ENCODE results near the gene DND1. TPM values are rescaled to one million over a fixed set of nuclear protein-coding genes. Genes with fewer than 3 reads are reported as not detected.
"Not testable (repeated sequence)": the region's sequence is repeated elsewhere in the genome, so short reads cannot be mapped to it uniquely, and the experiment has no call there.

The DND1 gene
- total RNA-seq, 1 donor from 2014 or later = 1.9 TPM

- peak; percentile 3 for DNase-seq (ENCODE audit: extremely low spot score, unreplicated experiment)
- Mint-ChIP-seq H3K36me3 (ENCODE audit: unreplicated experiment) (no peaks in the 10 kb centered on the region), H3K4me3 (ENCODE audit: unreplicated experiment) (no peak overlapping the region), H3K4me1 (ENCODE audit: unreplicated experiment) (no peaks in the 10 kb centered on the region), H3K27ac (ENCODE audit: unreplicated experiment) (no peak overlapping the region), H3K27me3 (ENCODE audit: unreplicated experiment) (peaks cover 5% of the 10 kb centered on the region), H3K9me3 (ENCODE audit: unreplicated experiment) (no peaks in the 10 kb centered on the region)
- TF ChIP-seq, protein P1, sequence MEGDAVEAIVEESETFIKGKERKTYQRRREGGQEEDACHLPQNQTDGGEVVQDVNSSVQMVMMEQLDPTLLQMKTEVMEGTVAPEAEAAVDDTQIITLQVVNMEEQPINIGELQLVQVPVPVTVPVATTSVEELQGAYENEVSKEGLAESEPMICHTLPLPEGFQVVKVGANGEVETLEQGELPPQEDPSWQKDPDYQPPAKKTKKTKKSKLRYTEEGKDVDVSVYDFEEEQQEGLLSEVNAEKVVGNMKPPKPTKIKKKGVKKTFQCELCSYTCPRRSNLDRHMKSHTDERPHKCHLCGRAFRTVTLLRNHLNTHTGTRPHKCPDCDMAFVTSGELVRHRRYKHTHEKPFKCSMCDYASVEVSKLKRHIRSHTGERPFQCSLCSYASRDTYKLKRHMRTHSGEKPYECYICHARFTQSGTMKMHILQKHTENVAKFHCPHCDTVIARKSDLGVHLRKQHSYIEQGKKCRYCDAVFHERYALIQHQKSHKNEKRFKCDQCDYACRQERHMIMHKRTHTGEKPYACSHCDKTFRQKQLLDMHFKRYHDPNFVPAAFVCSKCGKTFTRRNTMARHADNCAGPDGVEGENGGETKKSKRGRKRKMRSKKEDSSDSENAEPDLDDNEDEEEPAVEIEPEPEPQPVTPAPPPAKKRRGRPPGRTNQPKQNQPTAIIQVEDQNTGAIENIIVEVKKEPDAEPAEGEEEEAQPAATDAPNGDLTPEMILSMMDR (IDR thresholded peaks at IDR 0.05) = no peak
Observed at GRCh38 chr5:140627972-140628371, 45.4 kb downstream of the DND1 start.

DNA sequence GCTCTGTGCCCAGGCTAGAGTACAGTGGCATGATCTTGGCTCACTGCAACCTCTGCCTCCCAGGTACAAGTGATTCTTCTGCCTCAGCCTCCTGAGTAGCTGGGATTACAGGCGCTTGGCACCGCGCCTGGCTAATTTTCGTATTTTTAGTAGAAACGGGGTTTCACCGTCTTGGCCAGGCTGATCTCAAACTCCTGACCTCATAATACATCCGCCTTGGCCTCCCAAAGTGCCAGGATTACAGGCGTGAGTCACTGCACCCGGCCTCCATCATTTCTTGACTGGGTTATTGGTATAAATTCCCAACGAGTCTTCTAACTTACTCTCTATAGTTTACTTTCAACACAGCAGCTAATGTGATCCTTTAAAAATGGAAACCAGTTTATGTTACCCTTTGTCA lies 48.5 kb downstream of the DND1 start:
- DNase-seq (ENCODE audit: extremely low spot score, unreplicated experiment) = peak; percentile 63
- not testable (repeated sequence) for H3K36me3 Mint-ChIP-seq (ENCODE audit: unreplicated experiment); H3K9me3 Mint-ChIP-seq (ENCODE audit: unreplicated experiment); H3K4me3 Mint-ChIP-seq (ENCODE audit: unreplicated experiment); H3K4me1 Mint-ChIP-seq (ENCODE audit: unreplicated experiment); H3K27ac Mint-ChIP-seq (ENCODE audit: unreplicated experiment)
- H3K27me3 Mint-ChIP-seq (ENCODE audit: unreplicated experiment) = peaks cover 18% of the 10 kb centered on the region

DNA sequence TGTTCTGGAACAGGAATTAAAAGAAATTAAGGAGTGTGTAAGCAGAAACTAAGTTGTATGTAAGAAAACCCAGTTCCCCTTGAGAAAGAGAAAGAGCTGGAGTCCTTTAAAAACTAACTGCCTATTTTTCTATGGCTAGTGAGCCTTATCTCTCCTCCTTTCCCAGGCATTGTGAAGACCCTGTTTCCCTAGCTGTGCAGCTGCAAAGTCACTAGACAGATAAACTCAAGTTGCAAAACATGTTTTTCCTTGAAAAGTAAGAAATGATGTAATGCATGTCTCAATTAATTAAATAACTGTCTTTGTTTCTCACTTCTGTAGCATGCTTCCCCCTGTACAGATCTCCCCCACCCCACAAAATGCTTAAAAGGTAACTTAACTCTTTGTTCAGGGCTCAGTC lies 50.3 kb downstream of the DND1 start:
- H3K27ac Mint-ChIP-seq (ENCODE audit: unreplicated experiment); H3K4me1 Mint-ChIP-seq (ENCODE audit: unreplicated experiment); DNase-seq (ENCODE audit: extremely low spot score, unreplicated experiment); H3K36me3 Mint-ChIP-seq (ENCODE audit: unreplicated experiment); H3K4me3 Mint-ChIP-seq (ENCODE audit: unreplicated experiment); H3K9me3 Mint-ChIP-seq (ENCODE audit: unreplicated experiment): not testable (repeated sequence)
- peaks cover 34% of the 10 kb centered on the region for H3K27me3 Mint-ChIP-seq (ENCODE audit: unreplicated experiment)

DNA sequence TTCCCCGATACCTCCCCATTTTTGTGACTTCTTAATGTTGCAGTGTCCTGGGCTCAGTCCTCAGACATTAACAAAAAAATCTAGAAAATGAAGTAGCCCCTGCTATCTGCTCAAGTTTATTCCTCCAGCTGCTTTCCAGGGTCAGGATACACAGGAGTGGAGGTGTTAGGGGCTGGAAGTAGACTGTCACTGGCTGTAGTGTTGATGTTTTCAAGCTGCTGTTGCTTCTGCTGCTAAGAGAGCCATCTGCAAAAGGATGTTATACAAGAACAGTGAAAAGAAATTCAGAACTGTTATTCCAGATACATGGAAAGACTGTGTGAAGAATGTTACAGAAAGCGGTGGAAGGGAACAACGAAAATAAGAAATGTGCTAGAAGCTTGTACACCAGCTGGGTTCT lies 51.1 kb downstream of the DND1 start:
- H3K4me1 Mint-ChIP-seq (ENCODE audit: unreplicated experiment) = no peaks in the 10 kb centered on the region
- TF ChIP-seq, protein P1 (IDR thresholded peaks at IDR 0.05) = no peak
- H3K9me3 Mint-ChIP-seq (ENCODE audit: unreplicated experiment) = no peaks in the 10 kb centered on the region
- H3K4me3 Mint-ChIP-seq (ENCODE audit: unreplicated experiment) = no peak overlapping the region
- H3K27ac Mint-ChIP-seq (ENCODE audit: unreplicated experiment) = no peak overlapping the region
- no peak for DNase-seq (ENCODE audit: extremely low spot score, unreplicated experiment)
- peaks cover 38% of the 10 kb centered on the region for H3K27me3 Mint-ChIP-seq (ENCODE audit: unreplicated experiment)
- H3K36me3 Mint-ChIP-seq (ENCODE audit: unreplicated experiment) = no peaks in the 10 kb centered on the region

Small RNAs within 50 kb of the gene (microRNA-seq; reads per million reads assigned to microRNA genes)
- not detected for gene MIR3655 (ENCODE audit: unreplicated experiment)

Other genes with a start within 250 kb of the DND1 start
- gene EIF4EBP3, start 125.9 kb downstream of the DND1 start, total RNA-seq = 13.2 and 14.7 TPM in 2 replicates
- gene SRA1, start 116.1 kb downstream of the DND1 start, total RNA-seq = 41.9 and 43.7 TPM in 2 replicates
- gene APBB3, start 109.0 kb downstream of the DND1 start, total RNA-seq = 62.3 and 70.7 TPM in 2 replicates
- gene SLC35A4, start 108.7 kb downstream of the DND1 start, total RNA-seq = 79.6 and 80.9 TPM in 2 replicates
- gene CD14, start 40.4 kb downstream of the DND1 start, total RNA-seq = not detected in 2 replicates
- gene TMCO6, start 34.1 kb downstream of the DND1 start, total RNA-seq = 10.4 and 10.5 TPM in 2 replicates
- 44.5 and 50.2 TPM in 2 replicates for gene NDUFA2, start 25.9 kb downstream of the DND1 start, total RNA-seq
- gene IK, start 25.7 kb downstream of the DND1 start, total RNA-seq = 86.5 and 89.9 TPM in 2 replicates
- 28.3 and 28.9 TPM in 2 replicates for gene WDR55, start 8.7 kb downstream of the DND1 start, total RNA-seq
- 65.3 and 69.0 TPM in 2 replicates for gene HARS1, start 17.8 kb upstream of the DND1 start, total RNA-seq
- 27.2 and 28.8 TPM in 2 replicates for gene HARS2, start 17.9 kb upstream of the DND1 start, total RNA-seq
- 47.5 and 50.9 TPM in 2 replicates for gene ZMAT2, start 26.9 kb upstream of the DND1 start, total RNA-seq
- gene PCDHA1, start 112.6 kb upstream of the DND1 start, total RNA-seq = not detected in 2 replicates
- 0.99 and 1.6 TPM in 2 replicates for gene PCDHA2, start 121.3 kb upstream of the DND1 start, total RNA-seq
- gene PCDHA3, start 127.5 kb upstream of the DND1 start, total RNA-seq = 0.19 and 0.42 TPM in 2 replicates
- gene PCDHA4, start 133.5 kb upstream of the DND1 start, total RNA-seq = 12.2 and 12.8 TPM in 2 replicates
- 1.0 and 1.1 TPM in 2 replicates for gene PCDHA5, start 148.0 kb upstream of the DND1 start, total RNA-seq
- 20.2 TPM in 2 replicates for gene PCDHA6, start 154.4 kb upstream of the DND1 start, total RNA-seq
- 2.0 and 2.1 TPM in 2 replicates for gene PCDHA7, start 160.7 kb upstream of the DND1 start, total RNA-seq
- 1.9 and 2.0 TPM in 2 replicates for gene PCDHA8, start 167.6 kb upstream of the DND1 start, total RNA-seq
- 1.7 and 1.8 TPM in 2 replicates for gene PCDHA9, start 174.8 kb upstream of the DND1 start, total RNA-seq
- 6.0 and 6.1 TPM in 2 replicates for gene PCDHA10, start 182.3 kb upstream of the DND1 start, total RNA-seq
- 7.2 and 8.2 TPM in 2 replicates for gene PCDHA11, start 195.4 kb upstream of the DND1 start, total RNA-seq
- gene PCDHA12, start 201.7 kb upstream of the DND1 start, total RNA-seq = 9.1 and 12.4 TPM in 2 replicates
- gene PCDHA13, start 208.5 kb upstream of the DND1 start, total RNA-seq = 1.5 and 1.7 TPM in 2 replicates